BE2C (cell line): Measurements from ENCODE around the gene SNX12.
"Not testable (repeated sequence)": the region's sequence is repeated elsewhere in the genome, so short reads cannot be mapped to it uniquely, and the experiment has no call there.

Experiments
- DNase-seq: peaks from one replicate; pipeline ENCODE4 v3.0.0-alpha.2; 2020
- H3K27me3 ChIP-seq: fragments of 250-450 bp; sonication (Bioruptor Pico); 2 replicates; pipeline ENCODE4 v1.5.1; 2020; ENCODE audit warnings: mild to moderate bottlenecking
- H3K36me3 ChIP-seq: fragments of 250-450 bp; sonication (Bioruptor Pico); 2 replicates; pipeline ENCODE4 v1.5.1; 2020; ENCODE audit warnings: mild to moderate bottlenecking
- H3K4me1 ChIP-seq: fragments of 250-450 bp; sonication (Bioruptor Pico); 2 replicates; pipeline ENCODE4 v1.5.1; 2020
- H3K4me3 ChIP-seq: 2 replicates; pipeline ENCODE4 v1.5.1; 2011; ENCODE audit warnings: low read depth, low read length
- H3K9me3 ChIP-seq: fragments of 250-450 bp; sonication (Bioruptor Pico); 2 replicates; pipeline ENCODE4 v1.5.1; 2020
- TF ChIP-seq, protein P1 (sequence below): IDR thresholded peaks from 2 replicates; pipeline ENCODE4 v1.5.1; 2012; ENCODE audit warnings: mild to moderate bottlenecking, low read depth, low read length

The SNX12 gene

DNA sequence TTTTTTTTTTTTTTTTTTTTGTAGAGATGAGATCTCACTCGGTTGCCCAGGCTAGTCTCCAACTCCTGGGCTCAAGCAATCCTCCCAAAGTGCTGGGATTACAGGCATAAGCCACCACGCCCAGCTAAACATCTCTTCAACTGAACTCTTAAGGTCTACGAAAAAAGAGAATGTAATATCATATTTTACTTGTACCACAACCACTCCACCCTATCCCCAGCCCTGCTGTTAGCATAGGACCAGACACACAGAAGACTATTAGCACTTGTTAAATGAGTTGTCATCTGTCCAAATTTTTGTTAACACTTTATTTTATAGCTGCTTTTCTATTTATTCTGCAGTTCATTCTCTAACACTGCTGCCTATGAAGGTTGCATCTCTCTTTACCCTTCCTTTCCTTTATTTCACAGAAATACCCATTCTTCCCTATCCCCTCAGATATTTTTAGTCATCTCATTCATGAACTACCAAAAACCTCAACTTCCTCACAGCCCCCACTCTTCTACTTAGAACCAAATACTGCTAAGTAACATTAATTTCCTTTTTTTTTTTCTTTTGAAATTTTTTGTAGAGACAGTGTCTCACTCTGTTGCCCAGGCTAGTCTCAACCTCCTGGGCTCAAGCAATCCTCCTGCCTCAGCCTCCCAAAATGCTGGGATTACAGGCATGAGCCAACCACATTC lies 10.1 kb downstream of the SNX12 start:
- TF ChIP-seq, protein P1, sequence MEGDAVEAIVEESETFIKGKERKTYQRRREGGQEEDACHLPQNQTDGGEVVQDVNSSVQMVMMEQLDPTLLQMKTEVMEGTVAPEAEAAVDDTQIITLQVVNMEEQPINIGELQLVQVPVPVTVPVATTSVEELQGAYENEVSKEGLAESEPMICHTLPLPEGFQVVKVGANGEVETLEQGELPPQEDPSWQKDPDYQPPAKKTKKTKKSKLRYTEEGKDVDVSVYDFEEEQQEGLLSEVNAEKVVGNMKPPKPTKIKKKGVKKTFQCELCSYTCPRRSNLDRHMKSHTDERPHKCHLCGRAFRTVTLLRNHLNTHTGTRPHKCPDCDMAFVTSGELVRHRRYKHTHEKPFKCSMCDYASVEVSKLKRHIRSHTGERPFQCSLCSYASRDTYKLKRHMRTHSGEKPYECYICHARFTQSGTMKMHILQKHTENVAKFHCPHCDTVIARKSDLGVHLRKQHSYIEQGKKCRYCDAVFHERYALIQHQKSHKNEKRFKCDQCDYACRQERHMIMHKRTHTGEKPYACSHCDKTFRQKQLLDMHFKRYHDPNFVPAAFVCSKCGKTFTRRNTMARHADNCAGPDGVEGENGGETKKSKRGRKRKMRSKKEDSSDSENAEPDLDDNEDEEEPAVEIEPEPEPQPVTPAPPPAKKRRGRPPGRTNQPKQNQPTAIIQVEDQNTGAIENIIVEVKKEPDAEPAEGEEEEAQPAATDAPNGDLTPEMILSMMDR = no peak

DNA sequence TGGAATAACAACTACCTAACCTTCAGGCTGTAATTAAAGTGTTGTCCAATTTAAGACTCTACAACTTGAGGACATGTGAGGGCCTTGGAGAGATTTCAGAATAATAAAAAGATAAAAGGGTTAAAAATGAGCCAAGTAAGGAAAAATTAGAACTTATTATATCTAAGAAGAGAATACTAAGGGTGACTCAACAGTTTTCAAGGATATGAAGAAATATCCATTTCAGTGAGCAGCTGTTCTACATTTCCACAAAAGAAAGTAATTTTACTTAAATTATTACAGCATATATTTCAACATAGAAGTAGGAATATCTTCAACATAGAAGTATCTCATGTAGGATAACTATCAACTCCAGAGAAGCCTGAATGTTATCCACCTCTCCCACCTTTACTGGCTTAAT lies 11.3 kb downstream of the SNX12 start:
- Histone ChIP-seq H3K36me3 (no peaks in the 10 kb centered on the region), H3K4me3 (no peak overlapping the region), H3K27me3 (no peaks in the 10 kb centered on the region), H3K4me1 (no peaks in the 10 kb centered on the region), H3K9me3 (no peaks in the 10 kb centered on the region)
- TF ChIP-seq, protein P1 = no peak
- no peak for DNase-seq

More for the DNA sequence above, 10.1 kb downstream of the SNX12 start:
- DNase-seq = no peak
- no peaks in the 10 kb centered on the region for H3K9me3 ChIP-seq
- peaks cover 3% of the 10 kb centered on the region; the same call in 1 of the 2 replicates for H3K36me3 ChIP-seq
- H3K27me3 ChIP-seq = no peaks in the 10 kb centered on the region
- H3K4me1 ChIP-seq = no peaks in the 10 kb centered on the region
- no peak overlapping the region for H3K4me3 ChIP-seq

DNA sequence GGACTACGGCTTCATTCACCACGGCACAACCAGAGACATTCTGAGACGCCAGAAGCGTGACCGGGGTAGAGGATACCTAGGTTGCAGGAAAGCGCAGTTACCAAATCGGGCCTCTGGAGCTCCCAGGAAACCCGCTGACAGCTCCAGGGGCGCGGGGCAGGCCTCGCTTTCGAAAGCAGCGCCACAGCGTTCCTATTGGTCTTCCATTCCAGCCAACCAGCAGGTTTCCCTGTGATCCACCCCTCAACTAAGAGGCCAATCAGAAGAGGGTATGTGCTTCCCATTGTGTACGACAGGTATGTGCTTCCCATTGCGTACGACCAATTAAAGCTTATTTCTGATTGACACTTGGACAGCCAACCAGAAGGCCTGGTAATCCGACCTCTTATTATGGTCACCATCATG lies 14.9 kb downstream of the SNX12 start:
- TF ChIP-seq, protein P1 = no peak
- no peak for DNase-seq
- Histone ChIP-seq H3K4me1 (no peaks in the 10 kb centered on the region), H3K27me3 (no peaks in the 10 kb centered on the region), H3K36me3 (no peaks in the 10 kb centered on the region), H3K9me3 (no peaks in the 10 kb centered on the region), H3K4me3 (no peak overlapping the region)

DNA sequence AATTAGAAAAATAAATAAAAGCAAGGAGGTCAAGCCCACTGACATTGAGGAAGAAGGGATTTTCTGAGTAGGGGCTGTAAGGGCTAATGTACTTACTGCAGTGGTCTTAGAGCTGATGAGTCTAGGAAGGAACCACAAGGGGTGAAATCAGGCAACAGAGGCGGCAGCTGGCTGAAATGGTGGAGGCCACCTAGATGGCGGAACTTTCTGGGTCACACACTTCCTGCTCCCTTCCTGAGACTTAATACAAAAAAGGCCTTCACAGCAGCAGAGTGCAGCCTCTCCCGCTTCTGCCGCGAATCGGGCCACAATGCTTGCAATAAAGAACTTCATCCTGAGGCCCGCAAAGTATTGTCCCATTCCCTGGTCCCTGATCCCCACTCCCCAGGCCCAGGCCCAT lies 15.4 kb downstream of the SNX12 start:
- no peak overlapping the region for H3K4me3 ChIP-seq
- no peak for DNase-seq
- H3K9me3 ChIP-seq = no peaks in the 10 kb centered on the region
- no peaks in the 10 kb centered on the region for H3K36me3 ChIP-seq
- TF ChIP-seq, protein P1 = no peak
- no peaks in the 10 kb centered on the region for H3K4me1 ChIP-seq
- H3K27me3 ChIP-seq = no peaks in the 10 kb centered on the region

DNA sequence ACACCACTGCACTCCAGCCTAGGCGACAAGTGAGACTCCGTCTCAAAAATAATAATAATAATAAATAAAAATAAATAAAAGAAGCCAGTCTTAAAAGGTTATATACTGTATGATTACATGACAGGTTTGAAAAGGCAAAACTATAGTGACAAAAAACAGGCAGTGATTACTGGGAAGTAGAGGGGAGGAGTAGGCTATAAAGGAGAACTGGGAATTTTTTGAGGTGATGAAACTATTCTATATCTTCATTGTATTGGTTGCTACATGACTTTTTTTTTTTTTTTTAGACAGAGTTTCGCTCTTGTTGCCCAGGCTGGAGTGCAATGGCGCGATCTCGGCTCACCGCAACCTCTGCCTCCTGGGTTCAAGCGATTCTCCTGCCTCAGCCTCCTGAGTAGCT lies 20.2 kb downstream of the SNX12 start:
- H3K4me3 ChIP-seq, H3K4me1 ChIP-seq, H3K9me3 ChIP-seq, H3K36me3 ChIP-seq, H3K27me3 ChIP-seq, DNase-seq: not testable (repeated sequence)

DNA sequence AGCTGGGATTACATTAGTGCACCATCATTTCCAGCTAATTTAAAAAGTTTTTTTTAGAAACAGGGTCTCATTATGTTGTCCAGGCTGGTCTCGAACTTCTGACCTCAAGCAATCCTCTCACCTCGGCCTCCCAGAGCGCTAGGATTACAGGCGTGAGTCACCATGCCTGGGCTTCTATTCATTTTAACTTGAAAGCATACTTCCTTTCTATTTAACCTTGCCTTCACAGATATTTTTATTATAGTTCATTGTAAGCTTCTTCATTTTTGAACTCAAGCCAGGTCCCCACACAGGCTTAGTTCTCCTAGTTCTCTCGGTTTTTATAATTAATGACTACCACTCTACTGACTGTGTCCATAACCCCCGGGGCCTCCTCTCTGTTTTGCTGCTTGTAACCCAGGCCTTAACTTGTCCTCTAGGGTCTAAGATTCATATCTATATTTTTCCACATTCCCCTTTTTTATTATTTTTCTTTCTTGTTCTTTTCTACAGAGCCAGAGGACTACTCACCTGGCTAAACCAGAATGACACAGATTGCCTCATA lies 50.7 kb downstream of the SNX12 start:
- Histone ChIP-seq H3K4me1 (no peaks in the 10 kb centered on the region), H3K27me3 (no peaks in the 10 kb centered on the region), H3K36me3 (no peaks in the 10 kb centered on the region), H3K9me3 (no peaks in the 10 kb centered on the region), H3K4me3 (no peak overlapping the region)
- TF ChIP-seq, protein P1 = no peak
- DNase-seq = no peak
